WTC11 (cell line): ENCODE results near the gene SRSF12. TPM values are rescaled to one million over a fixed set of nuclear protein-coding genes. Genes with fewer than 3 reads are reported as not detected.
A peak's percentile ranks its signal among the peaks of the same experiment; 100 is the strongest.

ENCODE experiments used
- ATAC-seq: fragments of 200-7000 bp; cut with Tn5 transposase; 2 replicates; pipeline ENCODE4 v1.10.0; 2021; ENCODE audit warnings: mild to moderate bottlenecking, moderate library complexity
- CTCF ChIA-PET: fragments of 300-600 bp; sonication (Branson Sonifier 250); formaldehyde crosslinking; loops from one replicate; lab custom pipeline; 2021; ENCODE audit warnings: antibody characterized with exemption; lab: Charles Lee
- POLR2A ChIA-PET: fragments of 350-600 bp; sonication (Branson Sonifier 250); formaldehyde crosslinking; loops from one replicate; lab custom pipeline; 2021; ENCODE audit warnings: antibody characterized with exemption; lab: Charles Lee
- DNase-seq: peaks from one replicate; pipeline ENCODE4 v3.0.0; 2021; ENCODE audit warnings: low spot score
- H3K27ac Mint-ChIP-seq: 2 replicates; pipeline ENCODE4 v1.8.0; 2021; ENCODE audit warnings: mixed read lengths
- H3K27me3 Mint-ChIP-seq: 2 replicates; pipeline ENCODE4 v1.8.0; 2021; ENCODE audit warnings: low read depth, mild to moderate bottlenecking, moderate library complexity, mixed read lengths
- H3K36me3 Mint-ChIP-seq: 2 replicates; pipeline ENCODE4 v1.8.0; 2021; ENCODE audit warnings: mixed read lengths
- H3K4me1 Mint-ChIP-seq: 2 replicates; pipeline ENCODE4 v1.8.0; 2022; ENCODE audit warnings: mixed read lengths
- H3K4me3 Mint-ChIP-seq: 2 replicates; pipeline ENCODE4 v1.8.0; 2021; ENCODE audit warnings: mild to moderate bottlenecking, moderate library complexity, mixed read lengths
- H3K9me3 Mint-ChIP-seq: 2 replicates; pipeline ENCODE4 v1.8.0; 2021; ENCODE audit warnings: mixed read lengths
- CBFB ChIP-seq: sonication (generic); formaldehyde crosslinking; IDR thresholded peaks from 2 replicates; pipeline ENCODE4 v1.8.1; 2022; ENCODE audit warnings: mild to moderate bottlenecking, low read depth, missing genetic modification reagents
- CREM ChIP-seq: sonication (generic); formaldehyde crosslinking; IDR thresholded peaks from 2 replicates; pipeline ENCODE4 v1.8.1; 2022; ENCODE audit warnings: mild to moderate bottlenecking, missing genetic modification reagents, moderate library complexity
- E2F1 ChIP-seq: sonication (generic); formaldehyde crosslinking; IDR thresholded peaks from 2 replicates; pipeline ENCODE4 v1.8.0; 2022; ENCODE audit warnings: mild to moderate bottlenecking, missing genetic modification reagents
- E2F4 ChIP-seq: sonication (generic); formaldehyde crosslinking; IDR thresholded peaks from 2 replicates; pipeline ENCODE4 v1.8.1; 2022; ENCODE audit warnings: low read depth, mild to moderate bottlenecking, moderate library complexity, missing genetic modification reagents, borderline replicate concordance
- E2F5 ChIP-seq: sonication (generic); formaldehyde crosslinking; IDR thresholded peaks from 2 replicates; pipeline ENCODE4 v1.8.1; 2022; ENCODE audit warnings: mild to moderate bottlenecking, moderate library complexity, missing genetic modification reagents
- ELF4 ChIP-seq: sonication (generic); formaldehyde crosslinking; IDR thresholded peaks from 2 replicates; pipeline ENCODE4 v1.8.1; 2022; ENCODE audit warnings: low read depth, mild to moderate bottlenecking, moderate library complexity, missing genetic modification reagents
- ERG ChIP-seq: fragments of 250-450 bp; sonication (Bioruptor Pico); IDR thresholded peaks from 2 replicates; pipeline ENCODE4 v1.8.0; 2021; ENCODE audit warnings: mild to moderate bottlenecking
- ETV6 ChIP-seq: sonication (generic); formaldehyde crosslinking; IDR thresholded peaks from 2 replicates; pipeline ENCODE4 v1.8.1; 2022; ENCODE audit warnings: mild to moderate bottlenecking, missing genetic modification reagents
- JUN ChIP-seq: sonication (generic); formaldehyde crosslinking; IDR thresholded peaks from 2 replicates; pipeline ENCODE4 v1.8.0; 2023; ENCODE audit warnings: mild to moderate bottlenecking, missing genetic modification reagents
- MAX ChIP-seq: sonication (generic); formaldehyde crosslinking; IDR thresholded peaks from 2 replicates; pipeline ENCODE4 v1.8.0; 2022; ENCODE audit warnings: mild to moderate bottlenecking, missing genetic modification reagents
- NR1H2 ChIP-seq: sonication (generic); formaldehyde crosslinking; IDR thresholded peaks from 2 replicates; pipeline ENCODE4 v1.9.0; 2021; ENCODE audit warnings: mild to moderate bottlenecking, moderate library complexity, missing genetic modification reagents
- NR2C2 ChIP-seq: sonication (generic); formaldehyde crosslinking; IDR thresholded peaks from 2 replicates; pipeline ENCODE4 v1.8.0; 2022; ENCODE audit warnings: mild to moderate bottlenecking, missing genetic modification reagents
- NR3C1 ChIP-seq: sonication (generic); formaldehyde crosslinking; conservative IDR thresholded peaks from 2 replicates; pipeline ENCODE4 v1.8.1; 2023; ENCODE audit warnings: low read depth, mild to moderate bottlenecking, missing genetic modification reagents
- SMAD4 ChIP-seq: sonication (generic); formaldehyde crosslinking; IDR thresholded peaks from 2 replicates; pipeline ENCODE4 v1.8.0; 2022; ENCODE audit warnings: mild to moderate bottlenecking, missing genetic modification reagents
- STAT6 ChIP-seq: sonication (generic); formaldehyde crosslinking; conservative IDR thresholded peaks from 2 replicates; pipeline ENCODE4 v1.8.1; 2023; ENCODE audit warnings: mild to moderate bottlenecking, low read depth, missing genetic modification reagents, moderate library complexity
- ZMAT4 ChIP-seq: fragments of 250-450 bp; sonication (Bioruptor Pico); IDR thresholded peaks from 2 replicates; pipeline ENCODE4 v1.9.0; 2021; ENCODE audit warnings: mild to moderate bottlenecking
- ZNF219 ChIP-seq: sonication (generic); formaldehyde crosslinking; IDR thresholded peaks from 2 replicates; pipeline ENCODE4 v1.8.0; 2023; ENCODE audit warnings: missing genetic modification reagents, mild to moderate bottlenecking, borderline replicate concordance
- ZNF232 ChIP-seq: sonication (generic); formaldehyde crosslinking; IDR thresholded peaks from 2 replicates; pipeline ENCODE4 v1.8.0; 2022; ENCODE audit warnings: mild to moderate bottlenecking, missing genetic modification reagents
- ZNF263 ChIP-seq: sonication (generic); formaldehyde crosslinking; IDR thresholded peaks from 2 replicates; pipeline ENCODE4 v1.8.1; 2022; ENCODE audit warnings: low read depth, mild to moderate bottlenecking, moderate library complexity, missing genetic modification reagents
- ZSCAN18 ChIP-seq: fragments of 250-450 bp; sonication (Bioruptor Pico); IDR thresholded peaks from 2 replicates; pipeline ENCODE4 v2.1.2; 2022; ENCODE audit warnings: mild to moderate bottlenecking, moderate library complexity
- total RNA-seq: library from RNA; stranded (reverse); gene quantifications from 3 replicates; pipeline ENCODE4 v1.2.3, GENCODE V29; 2021

Gene SRSF12
- total RNA-seq, 1 experiment from 2014 or later: 3.8 TPM

- Mint-ChIP-seq H3K27ac (no peak overlapping the region), H3K36me3 (no peaks in the 10 kb centered on the region), H3K9me3 (peaks cover 4% of the 10 kb centered on the region), H3K27me3 (peaks cover 52% of the 10 kb centered on the region), H3K4me3 (no peak overlapping the region), H3K4me1 (peaks cover 24% of the 10 kb centered on the region)
- CTCF ChIA-PET: no interaction called here
- no peak for ATAC-seq
- DNase-seq: no peak
- TF ChIP-seq ELF4: no peak
- POLR2A ChIA-PET: no interaction called here
These were observed 67.7 kb downstream of the SRSF12 start for GRCh38 chr6:89050155-89050554.

- TF ChIP-seq ETV6 (CRISPR knock-in tag) (0 out of 2 replicates have a peak, but pooled peaks have one; percentile 5), ERG (no peak), MAX (CRISPR knock-in tag) (no peak), JUN (CRISPR knock-in tag) (no peak), NR1H2 (no peak), CREM (no peak), SMAD4 (CRISPR knock-in tag) (no peak), STAT6 (CRISPR knock-in tag) (no peak)
- Mint-ChIP-seq H3K4me3 (no peak overlapping the region), H3K36me3 (no peaks in the 10 kb centered on the region), H3K27ac (no peak overlapping the region), H3K4me1 (peaks cover 24% of the 10 kb centered on the region), H3K9me3 (peaks cover 2% of the 10 kb centered on the region), H3K27me3 (peaks cover 52% of the 10 kb centered on the region)
- POLR2A ChIA-PET: no interaction called here
- CTCF ChIA-PET: no interaction called here
- no peak for DNase-seq
- ATAC-seq: no peak
These were observed 68.9 kb downstream of the SRSF12 start for GRCh38 chr6:89048985-89049384.

GRCh38 chr6:89048288-89048923 is 69.5 kb downstream of the SRSF12 start:
- ChIA-PET CTCF (no interaction called here), POLR2A (no interaction called here)
- DNase-seq: no peak
- H3K4me1 Mint-ChIP-seq: peaks cover 24% of the 10 kb centered on the region
- no peaks in the 10 kb centered on the region for H3K36me3 Mint-ChIP-seq
- peaks cover 52% of the 10 kb centered on the region for H3K27me3 Mint-ChIP-seq
- H3K9me3 Mint-ChIP-seq: no peaks in the 10 kb centered on the region
- peak; percentile 73 for ATAC-seq
- H3K27ac Mint-ChIP-seq: no peak overlapping the region
- H3K4me3 Mint-ChIP-seq: no peak overlapping the region
- TF ChIP-seq E2F5 (CRISPR knock-in tag) (no peak), E2F1 (no peak), E2F4 (CRISPR knock-in tag) (no peak), ZNF219 (CRISPR knock-in tag) (no peak), ZNF232 (CRISPR knock-in tag) (no peak), ETV6 (CRISPR knock-in tag) (0 out of 2 replicates have a peak, but pooled peaks have one; percentile 7), ZNF263 (CRISPR knock-in tag) (no peak), NR3C1 (CRISPR knock-in tag) (no peak), CBFB (CRISPR knock-in tag) (no peak), ZMAT4 (CRISPR knock-in tag) (no peak), NR2C2 (CRISPR knock-in tag) (no peak), ZSCAN18 (CRISPR knock-in tag) (0 out of 2 replicates have a peak, but pooled peaks have one; percentile 18)
